ENCODE measurements around the gene EID2.

DNA sequence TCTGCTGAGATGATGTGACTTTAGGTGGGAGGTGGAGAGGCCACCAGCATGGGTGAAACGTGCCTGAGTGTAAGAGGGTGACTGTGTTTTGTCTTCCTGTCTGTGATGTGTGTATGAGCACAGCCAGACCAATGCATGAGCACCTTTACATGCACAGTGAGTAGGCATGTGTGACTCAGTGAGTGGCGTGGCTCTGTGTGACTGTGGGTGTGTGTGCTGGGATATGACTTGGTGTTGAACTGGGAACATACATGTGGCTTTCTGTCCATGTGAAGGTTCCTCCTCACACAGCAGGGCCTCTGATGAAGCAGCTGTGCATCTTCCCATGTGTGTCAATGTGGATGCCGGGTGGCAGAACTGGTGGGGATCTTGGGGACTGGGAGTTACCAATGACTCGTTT, 42.5 kb upstream of the EID2 start:
- TF ChIP-seq, protein P1, sequence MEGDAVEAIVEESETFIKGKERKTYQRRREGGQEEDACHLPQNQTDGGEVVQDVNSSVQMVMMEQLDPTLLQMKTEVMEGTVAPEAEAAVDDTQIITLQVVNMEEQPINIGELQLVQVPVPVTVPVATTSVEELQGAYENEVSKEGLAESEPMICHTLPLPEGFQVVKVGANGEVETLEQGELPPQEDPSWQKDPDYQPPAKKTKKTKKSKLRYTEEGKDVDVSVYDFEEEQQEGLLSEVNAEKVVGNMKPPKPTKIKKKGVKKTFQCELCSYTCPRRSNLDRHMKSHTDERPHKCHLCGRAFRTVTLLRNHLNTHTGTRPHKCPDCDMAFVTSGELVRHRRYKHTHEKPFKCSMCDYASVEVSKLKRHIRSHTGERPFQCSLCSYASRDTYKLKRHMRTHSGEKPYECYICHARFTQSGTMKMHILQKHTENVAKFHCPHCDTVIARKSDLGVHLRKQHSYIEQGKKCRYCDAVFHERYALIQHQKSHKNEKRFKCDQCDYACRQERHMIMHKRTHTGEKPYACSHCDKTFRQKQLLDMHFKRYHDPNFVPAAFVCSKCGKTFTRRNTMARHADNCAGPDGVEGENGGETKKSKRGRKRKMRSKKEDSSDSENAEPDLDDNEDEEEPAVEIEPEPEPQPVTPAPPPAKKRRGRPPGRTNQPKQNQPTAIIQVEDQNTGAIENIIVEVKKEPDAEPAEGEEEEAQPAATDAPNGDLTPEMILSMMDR (IDR thresholded peaks at IDR 0.05; ENCODE audit: extremely low read depth in 1 of 2, insufficient read depth in 1 of 2, low read depth in 1 of 2, low read length in 2 of 2), result no peak
- TF ChIP-seq FOS (IDR thresholded peaks at IDR 0.05; ENCODE audit: borderline replicate concordance, insufficient read depth, low read length), result no peak
- TF ChIP-seq POLR2A (IDR thresholded peaks at IDR 0.05; ENCODE audit: low read depth, low read length), result no peak
- no peak for TF ChIP-seq POLR2AphosphoS5 (IDR thresholded peaks at IDR 0.05; ENCODE audit: insufficient read depth, low read depth, low read length)
- no peak for TF ChIP-seq JUN (IDR thresholded peaks at IDR 0.05; ENCODE audit: borderline replicate concordance, insufficient read depth, insufficient read length, low read depth)
